SK-N-SH (cell line): ENCODE data around the gene FTMT. TPM values are rescaled to one million over a fixed set of nuclear protein-coding genes. Genes with fewer than 3 reads are reported as not detected.

ENCODE experiments used
- CTCF ChIA-PET: fragments of 300-600, 350-600 bp; formaldehyde crosslinking; extraction: SDS; loops from one replicate; lab custom pipeline; 2021; lab: Yijun Ruan, JAX
- POLR2A ChIA-PET: fragments of 350-600 bp; sonication (Branson Sonifier 250); formaldehyde crosslinking; extraction: SDS; loops from one replicate; lab custom pipeline; 2020; ENCODE audit warnings: antibody characterized with exemption, inconsistent platforms; lab: Yijun Ruan, JAX
- DNase-seq: peaks from one replicate; pipeline ENCODE4 v3.0.0; 2012
- H2AFZ ChIP-seq: fragments of 200-600 bp; sonication (generic); 2 replicates; pipeline ENCODE4 v1.8.1; 2016; ENCODE audit warnings: antibody characterized with exemption, mild to moderate bottlenecking, low read depth
- H3F3A ChIP-seq: fragments of 200-600 bp; sonication (generic); replicated peaks from 2 replicates; pipeline ENCODE3; 2016; ENCODE audit warnings: antibody characterized with exemption, mild to moderate bottlenecking; ENCODE audit not compliant: insufficient read depth
- H3K27ac ChIP-seq, 2 experiments: fragments of 200-500 bp in 1 of 2; fragments of 200-600 bp in 1 of 2; sonication (Bioruptor generic) in 1 of 2; sonication (generic), shearing (Covaris generic) in 1 of 2; 2 replicates each; pipeline versions ENCODE4 v1.5.1 to v1.6.1; 2014 to 2016; ENCODE audit warnings: low read depth in 2 of 2, inconsistent platforms in 1 of 2, low read length in 1 of 2, mild to moderate bottlenecking in 1 of 2, mixed read lengths in 1 of 2
- H3K27me3 ChIP-seq: fragments of 200-600 bp; sonication (generic), shearing (Covaris generic); 2 replicates; pipeline ENCODE4 v1.6.1; 2016; ENCODE audit warnings: mixed run types; ENCODE audit not compliant: insufficient read depth
- H3K36me3 ChIP-seq, 2 experiments: fragments of 200-500 bp in 1 of 2; fragments of 200-600 bp in 1 of 2; sonication (Bioruptor generic) in 1 of 2; sonication (generic) in 1 of 2; replicated peaks in 1 of 2; 2 replicates each; pipeline versions ENCODE3 to v1.5.1; 2014 to 2016; ENCODE audit warnings: low read length in 1 of 2, mild to moderate bottlenecking in 1 of 2; ENCODE audit not compliant: insufficient read depth in 2 of 2, control insufficient read depth in 1 of 2
- H3K4me1 ChIP-seq, 2 experiments: fragments of 200-500 bp in 1 of 2; fragments of 200-600 bp in 1 of 2; sonication (Bioruptor generic) in 1 of 2; sonication (generic), shearing (Covaris generic) in 1 of 2; 2 replicates each; pipeline versions ENCODE4 v1.5.1 to v1.6.1; 2014 to 2016; ENCODE audit warnings: low read depth in 1 of 2, low read length in 1 of 2, mixed run types in 1 of 2; ENCODE audit not compliant: insufficient read depth in 2 of 2, control insufficient read depth in 1 of 2
- H3K4me2 ChIP-seq: fragments of 200-600 bp; sonication (generic), shearing (Covaris generic); 2 replicates; pipeline ENCODE4 v1.6.1; 2017; ENCODE audit warnings: mixed run types
- H3K4me3 ChIP-seq, 2 experiments: fragments of 200-500 bp in 1 of 2; fragments of 200-600 bp in 1 of 2; sonication (Bioruptor generic) in 1 of 2; sonication (generic), shearing (Covaris generic) in 1 of 2; 2 replicates each; pipeline versions ENCODE4 v1.5.1 to v1.8.1; 2014 to 2016; ENCODE audit warnings: low read depth in 2 of 2, inconsistent platforms in 1 of 2, low read length in 1 of 2, mild to moderate bottlenecking in 1 of 2, mixed read lengths in 1 of 2, moderate library complexity in 1 of 2
- H3K79me2 ChIP-seq: fragments of 200-600 bp; sonication (generic); 2 replicates; pipeline ENCODE4 v1.8.1; 2017; ENCODE audit warnings: mild to moderate bottlenecking; ENCODE audit not compliant: insufficient read depth
- H3K9ac ChIP-seq: fragments of 200-600 bp; sonication (generic); 2 replicates; pipeline ENCODE4 v1.6.1; 2017; ENCODE audit warnings: mixed run types
- H3K9me2 ChIP-seq: fragments of 200-600 bp; sonication (generic); 2 replicates; pipeline ENCODE4 v1.6.1; 2017; ENCODE audit warnings: mixed run types
- H3K9me3 ChIP-seq: fragments of 200-600 bp; sonication (generic); 2 replicates; pipeline ENCODE4 v1.6.1; 2017; ENCODE audit warnings: mixed run types, mild to moderate bottlenecking, moderate library complexity
- H4K20me1 ChIP-seq: fragments of 200-600 bp; sonication (generic); 2 replicates; pipeline ENCODE4 v1.6.1; 2017; ENCODE audit warnings: mild to moderate bottlenecking, mixed run types; ENCODE audit not compliant: insufficient read depth
- CTCF ChIP-seq: fragments of 200-600 bp; sonication (generic); IDR thresholded peaks from 2 replicates; pipeline ENCODE4 v1.6.1; 2017; ENCODE audit warnings: antibody characterized with exemption, mild to moderate bottlenecking, moderate library complexity
- ELF1 ChIP-seq: IDR thresholded peaks from 2 replicates; pipeline ENCODE4 v1.4.0; 2012
- FOXJ3 ChIP-seq: sonication (generic); formaldehyde crosslinking; IDR thresholded peaks from 2 replicates; pipeline ENCODE4 v1.5.1; 2020; ENCODE audit warnings: mild to moderate bottlenecking, missing genetic modification reagents
- IRF3 ChIP-seq: fragments of 150-350 bp; IDR thresholded peaks from 2 replicates; pipeline ENCODE4 v1.6.1; 2016; ENCODE audit warnings: mild to moderate bottlenecking, low read depth, low read length
- MXI1 ChIP-seq: IDR thresholded peaks from 2 replicates; pipeline ENCODE4 v1.6.1; 2012; ENCODE audit warnings: mild to moderate bottlenecking, low read depth, low read length, improper control_type of control experiment
- NFIC ChIP-seq: IDR thresholded peaks from 2 replicates; pipeline ENCODE4 v1.4.0; 2012; ENCODE audit warnings: borderline replicate concordance
- PBX3 ChIP-seq: IDR thresholded peaks from 2 replicates; pipeline ENCODE4; 2012
- RAD21 ChIP-seq: IDR thresholded peaks from 2 replicates; pipeline ENCODE4 v1.6.1; 2012; ENCODE audit warnings: mild to moderate bottlenecking, low read length
- RXRA ChIP-seq: IDR thresholded peaks from 2 replicates; pipeline ENCODE4 v1.4.0; 2012; ENCODE audit warnings: low read depth, mild to moderate bottlenecking, borderline replicate concordance
- SMC3 ChIP-seq: IDR thresholded peaks from 2 replicates; pipeline ENCODE4 v1.6.1; 2012; ENCODE audit warnings: low read depth, low read length, improper control_type of control experiment
- USF1 ChIP-seq: IDR thresholded peaks from 2 replicates; pipeline ENCODE4 v1.4.0; 2012; ENCODE audit warnings: low read depth, borderline replicate concordance
- WGBS: methylation state at CpG from one replicate; pipeline ENCODE4 v1.1.6; 2017; ENCODE audit warnings: low lambda C conversion rate; 5-methylcytosine and 5-hydroxymethylcytosine counted together
- polyA plus RNA-seq, 3 experiments: library from polyadenylated mRNA; depleted of rRNA; stranded (reverse); fragments of >200 nt; gene quantifications; 2 replicates each; pipeline ENCODE4 v1.2.3, GENCODE V29; 2012

The FTMT gene
- polyA plus RNA-seq, 1 of the 3 experiments (the other 2 are of a cell fraction): not detected

GRCh38 chr5:121867403-121867802, 15.7 kb downstream of the FTMT start (continued):
- no peak for TF ChIP-seq USF1
- TF ChIP-seq NFIC: no peak
- no peak for TF ChIP-seq ELF1
- no peak for TF ChIP-seq RXRA
- TF ChIP-seq PBX3: no peak
- TF ChIP-seq SMC3: no peak

- Histone ChIP-seq H3K79me2 (no peaks in the 10 kb centered on the region), H4K20me1 (no peaks in the 10 kb centered on the region), H3K4me1 (no peaks in the 10 kb centered on the region), H2AFZ (no peak overlapping the region), H3F3A (no peaks in the 10 kb centered on the region), H3K9me3 (no peaks in the 10 kb centered on the region), H3K27ac (no peak overlapping the region), H3K9me2 (no peaks in the 10 kb centered on the region), H3K36me3 (no peaks in the 10 kb centered on the region)
- 54% methylated on average over 2 of the region's 2 CpGs for WGBS
- POLR2A ChIA-PET: no interaction called here
- TF ChIP-seq MXI1 (no peak), SMC3 (peak; percentile 8; the same call in 1 of the 2 replicates), CTCF (peak; percentile 48), IRF3 (no peak), RAD21 (peak; percentile 73), USF1 (no peak), FOXJ3 (CRISPR knock-in tag) (no peak)
- TF ChIP-seq, all 33 proteins: peak for 3
- no peaks in the 10 kb centered on the region for H3K27me3 ChIP-seq
- peak overlapping the region in 1 of 2 experiments; percentile 16; a peak in 1 of 4 replicates for H3K4me3 ChIP-seq
- H3K9ac ChIP-seq: no peak overlapping the region
- H3K4me2 ChIP-seq: no peak overlapping the region
- DNase-seq: no peak
- CTCF ChIA-PET: interaction anchor here (0.8 to 1.3 kb wide), 4 partner anchors 79 to 1411 kb away, joined by 3 to 5 read pairs (median 3); no protein-coding TSS in a partner anchor
Measured at GRCh38 chr5:121870489-121870888, 18.8 kb downstream of the FTMT start.
